Activated T-helper 9 cell treated with anti-CD3 and anti-CD28 coated beads, Interleukin-2, amount 50 U/mL, for 16 hours (primary cell): Measurements from ENCODE around the gene HCN3.
A peak's percentile ranks its signal among the peaks of the same experiment; 100 is the strongest.
"Not testable (repeated sequence)": the region's sequence is repeated elsewhere in the genome, so short reads cannot be mapped to it uniquely, and the experiment has no call there.

Experiments
- DNase-seq: peaks from one replicate; pipeline ENCODE4 v3.0.0-alpha.2; 2020; ENCODE audit warnings: low read depth

HCN3 gene

GRCh38 chr1:155277070-155277901 lies at the start of gene HCN3:
Gene HCN3, plus strand, starts transcription at chr1:155277463. Its CDS starts 128 bp downstream, at chr1:155277591.
- peak; percentile 91 for DNase-seq

GRCh38 chr1:155228096-155228427 lies 49.2 kb upstream of the HCN3 start:
- DNase-seq, result no peak

DNA sequence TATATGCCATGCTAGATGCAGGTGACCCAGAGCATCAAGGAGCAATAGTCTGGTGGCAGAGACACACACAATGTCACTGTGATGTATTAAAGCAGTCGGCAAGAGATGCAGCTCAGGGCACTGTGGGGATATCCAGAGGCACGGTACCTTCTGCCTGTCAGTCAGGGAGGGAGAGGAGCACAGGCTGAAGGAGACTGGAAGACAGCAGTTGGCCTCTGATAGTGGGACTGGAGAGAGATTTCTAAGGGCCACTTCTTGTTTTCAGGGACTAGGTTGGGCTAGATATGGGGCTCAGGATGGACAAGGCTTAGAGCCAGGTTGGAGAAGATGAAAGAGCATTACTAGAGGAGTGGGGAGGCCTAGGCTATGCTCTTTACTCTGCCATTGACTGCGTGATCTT lies 46.0 kb upstream of the HCN3 start:
- DNase-seq, result not testable (repeated sequence)

- not testable (repeated sequence) for DNase-seq
These were observed 45.0 kb upstream of the HCN3 start for GRCh38 chr1:155232001-155232978.

GRCh38 chr1:155233502-155233901 lies 43.8 kb upstream of the HCN3 start:
- DNase-seq, result not testable (repeated sequence)

- not testable (repeated sequence) for DNase-seq
These were observed 41.9 kb upstream of the HCN3 start for GRCh38 chr1:155235375-155235774.

DNA sequence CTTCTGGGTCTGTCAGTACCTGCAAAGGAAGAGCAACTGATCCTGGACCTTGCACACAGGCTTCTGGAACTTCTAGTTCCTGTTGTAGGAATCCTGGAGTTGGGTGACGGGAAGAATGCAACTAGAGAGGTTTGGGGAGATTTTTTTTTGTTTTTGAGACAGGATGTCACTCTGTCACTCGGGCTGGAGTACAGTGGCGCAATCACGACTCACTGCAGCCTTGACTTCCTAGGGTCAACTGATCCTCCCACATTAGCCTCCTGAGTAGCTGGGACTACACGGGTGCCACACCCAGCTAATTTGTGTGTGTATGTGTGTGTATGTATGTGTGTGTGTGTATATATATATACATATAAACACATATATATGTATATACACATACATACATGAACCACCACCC lies 40.8 kb upstream of the HCN3 start:
- DNase-seq, result no peak

- peak; percentile 35 for DNase-seq
These were observed 36.1 kb upstream of the HCN3 start for GRCh38 chr1:155241069-155241679.

GRCh38 chr1:155241841-155242264 lies 35.4 kb upstream of the HCN3 start:
- DNase-seq, result no peak

DNA sequence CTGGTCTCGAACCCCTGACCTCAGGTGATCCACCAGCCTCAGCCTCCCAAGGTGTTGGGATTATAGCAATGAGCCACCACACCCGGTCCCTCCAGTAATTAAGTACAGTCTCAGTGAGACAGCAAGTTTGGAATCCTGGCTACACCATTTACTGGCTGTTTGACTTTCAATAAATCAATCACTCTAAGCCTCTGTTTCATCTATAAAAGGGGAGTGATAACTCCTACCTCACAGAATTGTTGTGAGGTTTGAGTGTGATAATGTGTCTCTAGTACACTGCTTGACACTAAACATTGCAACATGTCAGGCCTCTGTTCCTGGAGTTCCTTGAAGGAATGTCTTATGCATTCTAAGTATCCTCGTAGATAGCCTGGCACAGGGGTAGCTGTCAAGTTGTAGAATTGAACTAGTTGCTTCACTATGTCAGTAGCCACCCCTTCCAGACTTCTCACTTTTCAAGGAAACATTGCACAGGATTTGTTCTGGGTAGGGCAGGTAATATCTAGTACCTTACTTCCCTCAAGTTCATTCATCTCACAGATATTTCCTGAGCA lies 34.4 kb upstream of the HCN3 start:
- DNase-seq, result no peak

DNA sequence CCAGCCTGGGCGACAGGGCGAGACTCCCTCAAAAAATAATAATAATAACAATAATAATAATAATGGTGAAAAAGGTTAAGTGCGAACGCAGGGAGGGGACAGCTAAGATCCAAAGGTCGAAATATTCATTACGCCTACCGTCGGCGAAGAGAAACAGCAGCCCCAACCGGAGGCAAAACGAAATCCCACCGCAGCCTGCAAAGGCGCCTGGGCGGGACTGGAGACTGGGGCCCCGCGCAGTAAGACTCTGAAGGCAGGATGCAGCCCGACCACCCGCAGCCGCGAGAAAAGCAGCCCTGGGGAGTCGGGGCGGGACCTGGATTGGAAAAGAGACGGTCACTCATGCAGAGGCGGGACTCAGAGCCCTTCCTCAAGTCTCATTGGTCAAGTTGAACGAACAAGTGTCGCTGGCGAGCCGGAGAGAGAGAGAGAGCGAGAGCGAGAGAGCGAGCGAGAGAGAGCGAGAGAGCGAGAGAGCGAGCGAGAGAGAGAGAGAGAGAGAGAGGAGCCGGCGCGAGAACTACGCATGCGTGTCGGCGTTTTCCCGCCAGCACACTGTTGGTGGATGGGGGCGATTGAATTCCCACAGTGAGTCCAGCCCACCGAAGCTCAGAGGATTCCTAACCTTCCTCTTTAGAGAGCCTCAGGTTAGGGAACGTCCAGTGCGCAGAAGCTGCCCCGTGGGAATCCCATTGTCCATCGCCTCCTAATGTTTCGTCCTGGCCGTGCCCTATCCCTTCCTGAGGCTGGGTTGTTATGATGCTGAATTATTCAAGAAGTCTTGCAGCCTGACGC lies 32.7 kb upstream of the HCN3 start:
- peak; percentile 84 for DNase-seq

DNA sequence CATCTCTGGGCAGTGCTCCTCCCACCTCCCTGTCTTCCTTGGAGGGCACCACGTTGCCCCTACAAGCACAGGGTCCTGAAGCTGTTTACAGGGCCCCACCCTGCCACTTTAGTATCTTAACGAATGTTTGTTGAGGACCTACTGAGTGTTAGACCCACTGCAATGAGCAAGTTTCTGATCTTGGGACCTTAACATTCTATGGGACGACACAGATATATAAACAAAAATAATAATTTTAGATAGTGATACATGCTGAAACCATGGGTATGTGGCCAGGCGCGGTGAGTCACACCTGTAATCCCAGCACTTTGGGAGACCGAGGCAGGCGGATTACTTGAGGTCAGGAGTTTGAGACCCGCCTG lies 32.1 kb upstream of the HCN3 start:
- DNase-seq, result no peak

DNA sequence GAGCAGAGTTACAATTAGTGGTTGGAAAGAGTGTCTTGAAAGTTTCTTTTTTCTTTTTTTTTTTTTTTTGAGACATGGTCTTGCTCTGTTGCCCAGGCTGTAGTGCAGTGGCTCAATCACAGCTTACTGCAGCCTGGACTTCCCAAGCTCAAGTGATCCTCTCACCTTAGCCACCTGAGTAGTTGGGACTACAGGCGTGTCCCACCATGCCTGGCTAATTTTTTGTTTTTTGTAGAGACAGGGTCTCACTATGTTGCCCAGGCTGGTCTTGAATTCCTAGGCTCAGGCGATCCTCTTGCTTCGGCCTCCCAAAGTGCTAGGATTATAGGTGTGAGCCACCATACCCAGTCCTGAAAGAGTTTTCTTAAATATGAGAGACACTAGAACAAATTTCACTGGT lies 30.5 kb upstream of the HCN3 start:
- DNase-seq, result not testable (repeated sequence)

- DNase-seq, result no peak
These were observed 29.4 kb upstream of the HCN3 start for GRCh38 chr1:155247667-155248553.

- no peak for DNase-seq
These were observed 27.0 kb upstream of the HCN3 start for GRCh38 chr1:155250246-155250632.

DNA sequence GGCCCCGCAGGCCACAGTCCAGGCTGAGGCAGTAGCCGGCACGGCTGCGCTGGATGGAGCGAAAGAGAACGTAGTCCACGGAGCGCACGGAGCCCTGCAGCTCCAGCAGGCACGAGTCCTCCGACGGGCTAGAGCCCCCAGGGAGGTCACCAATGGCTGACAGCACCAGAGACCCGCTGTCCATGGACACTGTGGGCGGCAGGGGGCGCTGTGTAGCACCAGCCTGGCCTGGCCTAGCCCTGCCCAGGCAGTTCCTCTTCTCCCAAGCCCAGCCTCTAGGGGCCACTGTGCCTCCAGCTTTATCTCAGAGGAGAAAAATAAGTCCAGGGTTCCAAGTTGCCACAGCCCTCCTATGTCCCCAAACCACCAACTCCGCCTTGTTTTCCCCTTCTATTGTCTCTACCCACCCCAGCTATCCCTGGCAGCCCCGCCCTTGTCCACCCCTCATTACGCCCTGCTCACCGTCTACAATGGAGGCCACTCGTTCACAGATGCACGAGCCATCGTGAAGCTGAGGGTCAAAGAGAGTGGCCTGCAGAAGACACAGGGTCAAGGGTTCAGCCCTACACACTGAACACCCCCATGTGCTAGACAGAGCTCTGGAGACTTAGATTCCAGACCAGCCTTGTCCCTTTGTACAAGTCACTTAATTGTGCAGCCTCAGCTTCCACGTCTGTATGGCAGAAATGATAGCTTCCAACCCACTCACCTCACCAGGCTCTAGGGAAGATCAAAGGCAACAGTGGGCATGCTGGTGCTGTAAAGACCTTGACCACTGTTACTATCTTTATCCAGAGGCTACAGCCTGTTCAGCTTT lies 26.4 kb upstream of the HCN3 start:
- peak; percentile 92 for DNase-seq

GRCh38 chr1:155251566-155251965 lies 25.7 kb upstream of the HCN3 start:
- no peak for DNase-seq

GRCh38 chr1:155253208-155253607 lies 24.1 kb upstream of the HCN3 start:
- no peak for DNase-seq

GRCh38 chr1:155253797-155254196 lies 23.5 kb upstream of the HCN3 start:
- DNase-seq, result no peak
